GM19467 (cell line): Measurements from ENCODE around the gene FBXL20.
"Not testable (repeated sequence)": the region's sequence is repeated elsewhere in the genome, so short reads cannot be mapped to it uniquely, and the experiment has no call there.

ENCODE experiments used
- ATAC-seq: cut with Tn5 transposase; IDR thresholded peaks from one replicate; pipeline ENCODE4 v1.9.1; 2021; ENCODE audit warnings: mild to moderate bottlenecking, moderate library complexity; ENCODE audit not compliant: unreplicated experiment

Gene FBXL20

DNA sequence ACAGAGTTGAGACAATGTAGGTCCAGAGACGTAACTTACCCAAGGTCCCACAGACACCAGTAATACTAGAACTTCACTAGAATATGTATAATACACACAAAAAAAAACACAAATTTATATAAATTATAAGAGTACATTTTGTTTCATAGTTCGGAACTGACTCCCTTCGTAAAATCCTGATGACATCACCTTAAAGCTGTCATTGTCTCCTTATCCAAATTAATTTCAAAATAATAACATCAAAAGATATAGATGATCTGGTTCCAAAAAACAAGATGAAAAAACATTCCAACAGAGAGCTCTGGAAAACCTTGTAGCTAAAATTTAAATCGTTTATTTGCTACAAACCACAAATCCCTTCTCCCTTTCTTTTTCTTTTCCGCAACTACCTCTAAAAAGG is 10.0 kb downstream of the FBXL20 start:
- no peak for ATAC-seq

DNA sequence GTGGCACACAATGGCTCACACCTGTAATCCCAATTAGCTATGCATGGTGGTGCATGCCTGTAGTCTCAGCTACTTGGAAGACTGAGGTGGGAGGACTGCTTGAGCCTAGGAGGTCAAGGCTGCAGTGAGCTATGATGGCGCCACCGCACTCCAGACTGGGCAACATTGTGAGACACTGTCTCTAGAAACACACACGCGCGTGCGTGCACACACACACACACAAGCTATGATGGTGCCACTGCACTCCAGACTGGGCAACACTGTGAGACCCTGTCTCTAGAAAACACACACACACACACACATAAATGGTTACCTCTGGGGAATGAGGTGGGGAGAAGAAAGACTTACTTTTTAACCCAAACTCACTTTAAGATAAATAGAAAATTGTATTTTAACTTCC is 16.4 kb downstream of the FBXL20 start:
- ATAC-seq = no peak

DNA sequence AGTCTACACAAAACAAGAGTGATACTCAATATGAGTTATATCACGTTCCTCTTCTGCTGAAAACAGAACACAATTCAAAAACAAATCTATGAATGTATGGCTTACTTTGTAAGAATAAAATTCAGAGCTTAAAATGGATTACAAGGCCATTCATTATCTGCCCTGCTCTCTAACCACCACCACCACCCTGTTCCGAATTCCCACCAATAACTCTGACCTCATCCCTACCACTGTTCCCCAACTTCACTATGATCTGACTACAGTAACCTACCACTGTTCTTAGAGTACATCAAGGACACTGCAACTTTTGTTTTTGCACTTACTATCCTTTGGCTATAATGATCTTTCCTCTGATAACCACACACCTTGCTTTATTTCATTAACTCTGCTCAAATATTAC is 21.3 kb downstream of the FBXL20 start:
- no peak for ATAC-seq

DNA sequence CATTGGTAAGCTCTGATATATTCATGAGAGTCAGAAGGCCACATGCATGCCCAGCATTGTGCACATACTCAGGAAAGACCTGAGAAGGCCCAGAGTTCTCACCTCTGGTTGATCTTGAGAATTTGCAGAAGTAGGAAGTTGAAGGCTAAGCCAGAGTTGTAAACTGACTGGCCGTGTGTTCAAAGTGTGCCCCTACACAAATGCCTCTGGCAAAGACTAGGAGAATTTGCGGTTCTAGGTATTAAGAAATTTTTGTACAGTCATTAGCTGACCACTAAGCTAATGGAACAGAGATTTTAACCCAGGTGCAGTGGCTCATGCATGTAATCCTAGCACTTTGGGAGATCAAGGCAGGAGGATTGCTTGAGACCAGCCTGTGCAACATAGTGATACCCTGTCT is 25.0 kb downstream of the FBXL20 start:
- ATAC-seq = no peak

DNA sequence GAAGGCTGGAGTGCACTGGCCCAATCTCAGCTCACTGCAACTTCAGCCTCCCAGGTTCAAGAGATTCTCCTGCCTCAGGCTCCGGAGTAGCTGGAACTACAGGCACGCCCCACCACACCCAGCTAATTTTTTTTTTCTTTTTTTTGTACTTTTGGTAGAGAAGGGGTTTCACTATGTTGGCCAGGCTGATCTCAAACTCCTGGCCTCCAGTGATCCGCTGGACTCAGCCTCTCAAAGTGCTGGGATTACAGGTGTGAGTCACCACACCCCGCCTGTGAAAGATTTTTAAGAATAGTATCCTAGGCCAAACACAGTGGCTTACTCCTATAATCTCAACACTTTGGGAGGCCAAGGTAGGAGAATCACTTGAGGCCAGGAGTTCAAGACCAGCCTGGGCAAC is 33.6 kb downstream of the FBXL20 start:
- not testable (repeated sequence) for ATAC-seq

DNA sequence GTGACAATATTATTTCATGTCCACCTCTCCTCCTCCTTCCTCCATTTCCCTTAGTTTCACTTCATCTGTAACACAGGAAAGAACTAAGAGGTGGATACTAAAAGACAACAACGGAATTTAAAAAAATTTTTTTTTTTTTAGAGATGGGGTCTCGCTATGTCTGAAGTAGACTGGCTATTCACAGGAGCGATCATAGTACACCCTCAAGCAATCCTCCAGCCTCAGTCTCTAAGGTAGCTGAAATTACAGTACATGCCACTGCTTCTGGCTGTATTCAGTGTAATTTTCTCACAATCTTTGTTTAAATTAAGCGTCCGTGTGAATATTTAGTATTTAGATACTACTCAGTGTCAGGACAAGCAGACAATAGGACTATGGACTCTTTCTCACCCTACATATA is 35.6 kb downstream of the FBXL20 start:
- no peak for ATAC-seq

DNA sequence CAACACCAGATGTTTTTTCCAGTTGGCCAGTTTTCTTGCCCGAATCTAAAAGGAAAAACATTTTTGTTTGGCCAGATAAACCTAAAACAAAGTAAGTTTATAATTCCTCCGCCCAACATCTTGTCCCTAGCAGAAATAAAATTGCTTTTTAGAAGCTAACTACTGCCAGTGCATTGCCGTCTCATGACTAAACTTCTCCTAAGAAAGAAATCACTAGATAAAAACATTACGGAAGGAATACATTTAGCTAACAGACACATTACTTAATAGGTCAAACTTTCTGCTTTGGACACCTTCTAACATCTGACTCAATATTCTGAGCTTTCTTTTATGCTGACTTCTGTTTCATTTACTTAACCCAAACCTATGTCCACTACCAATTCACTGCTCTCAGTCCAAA is 36.2 kb downstream of the FBXL20 start:
- no peak for ATAC-seq

DNA sequence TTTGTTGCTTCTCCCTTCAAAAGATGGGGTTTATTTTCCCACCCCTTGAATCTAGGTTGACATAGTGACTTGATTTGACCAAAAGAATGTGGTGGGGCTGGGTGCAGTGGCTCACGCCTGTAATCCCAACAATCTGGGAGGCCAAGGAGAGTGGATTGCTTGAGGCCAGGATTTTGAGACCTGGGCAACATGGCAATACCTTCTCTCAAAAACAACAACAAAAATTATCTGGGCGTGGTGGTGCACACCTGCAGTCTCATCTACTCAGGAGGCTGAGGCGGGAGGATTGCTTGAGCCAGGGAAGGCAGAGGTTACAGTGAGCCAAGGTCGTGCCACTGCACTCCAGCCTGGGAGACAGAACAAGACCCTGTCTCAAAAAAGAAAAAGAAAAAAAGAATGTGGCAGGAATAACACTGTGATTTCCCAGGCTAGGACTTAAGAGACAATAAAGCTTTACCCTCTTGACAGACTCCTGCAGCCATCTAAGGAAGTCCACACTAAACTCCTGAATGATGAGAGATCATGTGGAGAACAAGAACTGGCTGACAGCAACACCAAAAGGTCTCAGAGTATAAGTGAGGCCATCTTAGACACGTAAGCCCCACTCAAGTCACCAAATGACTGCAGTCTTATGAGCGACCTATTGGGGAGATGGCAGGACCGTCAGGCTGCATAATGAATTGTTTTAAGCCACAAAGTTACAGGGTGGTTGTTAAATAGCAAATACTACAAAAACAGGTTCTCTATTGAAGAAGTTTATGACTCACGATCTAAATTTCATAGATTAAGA is 37.0 kb downstream of the FBXL20 start:
- no peak for ATAC-seq

DNA sequence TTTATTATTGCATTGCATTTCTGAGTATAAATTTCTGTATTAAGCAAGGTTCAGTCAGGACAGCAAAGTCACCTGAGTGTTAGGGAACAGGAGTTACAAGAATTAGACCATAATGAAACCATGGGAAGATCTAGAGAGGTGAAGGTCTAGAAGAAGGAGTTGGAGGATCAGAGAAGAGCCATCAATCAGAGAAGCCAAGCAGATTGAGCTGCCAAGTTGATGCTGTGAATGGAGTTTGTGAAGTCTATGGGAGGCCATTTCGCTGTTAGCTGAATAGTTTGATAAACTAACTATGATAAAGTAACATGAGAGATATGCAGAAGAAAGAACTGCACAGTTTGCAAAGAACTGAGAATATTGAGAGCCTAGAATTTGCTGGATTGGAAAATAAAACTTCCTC is 40.4 kb downstream of the FBXL20 start:
- no peak for ATAC-seq

DNA sequence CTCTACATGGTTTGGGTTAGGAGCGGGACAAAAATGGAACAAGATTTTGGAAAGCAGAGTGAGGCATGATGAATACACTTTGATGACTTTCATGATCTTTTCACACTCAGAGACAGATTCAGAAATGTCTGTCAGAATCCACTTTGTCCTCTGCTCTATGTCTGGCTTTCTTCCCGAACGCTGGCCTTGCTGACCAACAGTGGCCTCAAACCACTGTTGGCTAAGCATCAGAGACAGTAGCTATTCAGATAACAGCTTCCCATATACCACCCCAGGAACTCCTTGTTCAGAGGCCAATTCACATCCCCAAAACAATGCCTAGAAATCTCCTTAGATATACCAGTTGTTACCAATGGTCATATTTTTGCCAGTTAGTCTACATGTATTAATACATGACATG is 40.9 kb downstream of the FBXL20 start:
- no peak for ATAC-seq

DNA sequence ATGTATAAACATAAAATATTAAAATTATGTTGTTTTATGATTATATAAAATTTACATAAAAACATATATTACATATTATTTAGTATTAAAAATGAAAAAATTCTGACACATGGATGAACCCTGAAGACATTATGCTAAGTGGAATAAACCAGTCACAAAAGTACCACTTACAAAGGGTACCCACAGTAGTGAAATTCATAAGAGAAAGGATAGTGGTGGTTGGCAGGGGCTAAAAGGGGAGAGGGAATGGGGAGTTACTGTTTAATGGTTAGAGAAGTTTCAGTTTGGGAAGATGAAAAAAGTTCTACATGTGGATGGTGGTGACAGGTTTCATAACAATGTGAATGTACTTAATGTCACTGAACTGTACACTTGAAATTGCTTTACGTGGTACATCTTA is 41.4 kb downstream of the FBXL20 start:
- no peak for ATAC-seq

DNA sequence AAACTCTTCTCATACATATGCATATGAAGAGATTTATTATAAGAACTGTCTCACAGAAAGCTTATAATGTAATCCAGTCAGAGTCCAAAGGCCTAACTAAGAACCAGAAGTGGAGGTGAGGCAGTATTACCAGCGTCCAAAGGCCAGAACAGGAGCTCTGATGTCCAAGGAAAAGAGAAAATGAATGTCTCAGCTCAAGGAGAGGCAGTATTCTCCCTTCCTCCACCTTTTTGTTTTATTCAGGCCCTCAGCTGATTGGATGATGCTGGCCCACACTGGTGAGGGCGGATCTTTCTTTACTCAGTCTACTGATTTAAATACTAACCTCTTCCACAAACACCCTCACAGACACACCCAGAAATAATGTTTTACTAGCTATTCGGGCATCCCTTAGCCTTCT is 43.4 kb downstream of the FBXL20 start:
- ATAC-seq = no peak

DNA sequence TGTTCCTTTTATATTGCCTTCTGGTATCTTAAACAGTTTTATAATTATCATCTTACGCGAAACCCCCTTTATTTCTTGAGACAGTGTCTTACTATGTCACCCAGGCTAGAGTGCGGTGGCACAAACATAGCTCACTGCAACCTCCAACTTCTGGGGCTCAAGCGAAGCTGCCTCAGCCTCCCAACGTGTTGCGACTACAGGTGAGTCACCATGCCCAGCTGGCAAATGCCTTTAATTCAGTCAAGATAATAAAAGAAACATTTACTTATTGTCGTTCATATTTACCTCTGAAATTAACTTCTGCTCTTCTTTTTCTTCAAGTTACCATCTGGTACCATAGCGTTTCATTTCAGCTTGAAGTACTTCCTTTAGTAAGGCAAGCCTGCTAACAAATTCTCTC is 43.9 kb downstream of the FBXL20 start:
- no peak for ATAC-seq

DNA sequence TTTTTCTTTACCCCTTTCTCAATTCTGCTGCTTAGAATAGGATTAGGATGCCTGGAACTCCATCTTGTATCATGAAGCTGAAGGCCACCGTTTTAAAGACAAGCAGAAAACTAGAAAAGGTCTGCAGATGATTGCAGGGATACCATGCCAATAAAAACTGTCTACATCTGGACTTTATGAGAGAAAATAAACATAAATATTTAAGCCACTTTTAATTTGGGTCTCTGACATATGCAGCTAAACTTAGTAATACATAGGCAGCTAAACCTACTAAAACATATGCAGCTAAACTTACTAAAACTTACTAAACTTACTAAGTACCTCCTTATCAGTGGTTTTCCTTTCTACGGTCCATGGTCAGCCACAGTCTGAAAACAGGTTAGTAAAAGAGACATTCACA is 48.4 kb downstream of the FBXL20 start:
- ATAC-seq = no peak

DNA sequence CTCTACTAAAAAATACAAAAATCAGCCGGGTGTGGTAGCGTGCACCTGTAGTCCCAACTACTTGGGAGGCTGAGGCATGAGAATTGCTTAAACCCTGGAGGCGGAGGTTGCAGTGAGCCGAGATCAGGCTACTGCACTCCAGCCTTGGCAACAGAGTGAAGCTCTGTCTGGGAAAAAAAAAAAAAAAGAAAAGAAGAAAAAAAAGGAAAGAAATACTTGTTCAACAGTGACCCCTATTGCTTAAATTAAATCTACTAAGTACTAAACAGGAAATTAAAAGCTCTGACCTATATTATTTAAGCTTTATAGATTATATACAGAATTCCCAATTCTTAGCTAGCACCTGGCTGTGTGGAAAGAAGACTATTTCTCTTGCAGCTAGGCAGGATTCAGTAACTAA is 48.9 kb downstream of the FBXL20 start:
- no peak for ATAC-seq

DNA sequence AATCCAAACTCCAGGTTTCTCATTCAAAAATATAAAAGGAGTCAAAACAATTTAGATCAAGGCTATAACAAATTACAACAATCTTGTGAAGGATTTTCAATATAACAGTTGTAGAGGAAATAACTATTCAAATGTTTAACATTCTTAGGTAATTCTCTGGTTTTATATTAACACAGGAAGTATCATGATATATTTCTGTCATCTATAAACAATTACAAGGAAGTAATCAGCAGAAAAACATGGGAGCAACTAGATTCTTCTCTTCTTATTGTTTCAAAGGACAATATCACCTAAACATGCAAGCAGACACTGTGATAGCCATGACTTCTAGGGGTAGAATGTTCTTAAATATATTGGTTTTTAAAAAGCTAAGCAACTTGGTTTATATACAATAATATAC is 49.9 kb downstream of the FBXL20 start:
- ATAC-seq = no peak

DNA sequence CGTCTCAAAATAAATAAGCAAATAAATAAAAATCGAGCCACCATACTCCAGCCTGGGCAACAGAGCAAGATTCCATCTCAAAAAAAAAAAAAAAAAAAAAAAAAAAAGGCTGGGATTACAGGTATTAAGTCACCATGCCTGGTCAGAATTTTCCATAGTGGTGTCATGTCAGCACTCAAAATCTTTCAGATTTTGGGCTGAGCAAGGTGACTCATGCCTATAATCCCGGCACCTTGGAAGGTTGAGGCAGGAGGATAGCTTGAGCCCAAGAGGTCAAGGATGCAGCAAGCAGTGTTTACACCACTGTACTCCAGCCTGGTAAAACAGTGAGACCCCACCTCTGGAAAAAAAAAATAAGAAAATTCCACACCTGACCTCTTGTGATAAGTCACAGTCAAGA is 52.2 kb downstream of the FBXL20 start:
- no peak for ATAC-seq

DNA sequence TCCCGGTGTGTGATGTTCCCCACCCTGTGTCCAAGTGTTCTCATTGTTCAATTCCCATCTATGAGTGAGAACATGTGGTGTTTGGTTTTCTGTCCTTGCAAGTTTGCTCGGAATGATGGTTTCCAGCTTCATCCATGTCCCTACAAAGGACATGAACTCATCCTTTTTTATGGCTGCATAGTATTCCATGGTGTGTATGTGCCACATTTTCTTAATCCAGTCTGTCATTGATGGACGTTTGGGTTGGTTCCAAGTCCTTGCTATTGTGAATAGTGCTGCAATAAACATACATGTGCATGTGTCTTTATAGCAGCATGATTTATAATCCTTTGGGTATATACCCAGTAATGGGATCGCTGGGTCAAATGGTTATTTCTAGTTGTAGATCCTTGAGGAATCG is 54.6 kb downstream of the FBXL20 start:
- not testable (repeated sequence) for ATAC-seq

DNA sequence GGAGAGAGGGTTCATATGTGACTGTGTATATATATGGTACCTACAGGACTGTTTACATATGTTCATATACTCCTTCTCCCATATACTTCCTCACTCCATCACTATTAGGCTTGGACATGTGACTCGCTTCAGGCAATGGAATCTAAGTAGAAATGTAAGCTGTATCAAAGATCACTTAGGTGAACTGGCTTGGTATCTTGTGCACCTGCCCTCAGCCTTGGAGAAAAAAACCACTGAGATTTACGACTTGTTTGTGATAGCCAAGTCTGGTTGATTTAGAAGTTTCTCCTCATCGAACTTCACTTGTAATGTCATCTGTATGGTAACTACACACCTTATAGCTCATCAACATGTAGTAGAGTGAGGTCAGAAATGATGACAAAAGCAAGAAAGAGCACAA is 59.9 kb downstream of the FBXL20 start:
- no peak for ATAC-seq

DNA sequence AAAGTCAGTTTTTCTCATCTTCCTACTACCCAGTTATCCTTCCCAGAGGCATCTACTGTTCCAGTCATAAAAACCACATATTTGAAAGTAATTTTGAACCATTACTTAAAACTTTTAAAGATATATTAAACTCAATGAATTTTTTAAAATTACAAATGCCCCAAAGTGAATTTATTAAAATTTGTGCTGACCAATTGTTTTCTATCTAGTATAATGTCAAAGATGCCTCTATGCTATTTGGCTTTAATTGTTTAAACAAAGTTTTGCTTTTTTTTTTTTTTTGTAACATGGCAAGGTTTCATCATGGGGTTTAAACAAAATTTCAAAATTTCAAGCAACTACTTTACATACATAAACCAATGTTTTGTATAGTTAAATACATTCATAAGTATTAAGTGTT is 60.7 kb downstream of the FBXL20 start:
- ATAC-seq = no peak

DNA sequence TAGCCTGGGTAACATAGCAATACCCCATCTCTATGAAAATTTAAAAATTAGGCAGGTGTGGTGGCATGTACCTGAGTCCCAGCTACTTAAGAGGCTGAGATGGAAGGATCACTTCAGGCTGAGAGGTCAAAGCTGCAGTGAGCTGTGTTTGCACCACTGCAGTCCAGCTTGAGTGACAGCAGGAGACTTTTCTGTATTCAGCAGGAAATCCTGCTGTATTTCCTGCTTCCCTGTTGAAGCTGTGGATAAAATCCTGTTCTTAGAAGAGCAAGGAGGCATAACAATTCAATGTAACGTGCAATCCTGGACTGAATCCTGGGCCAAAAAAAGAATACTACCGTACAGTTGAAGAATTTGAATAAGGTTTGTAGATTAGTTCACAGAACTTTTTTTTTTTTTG is 62.2 kb downstream of the FBXL20 start:
- ATAC-seq = no peak

DNA sequence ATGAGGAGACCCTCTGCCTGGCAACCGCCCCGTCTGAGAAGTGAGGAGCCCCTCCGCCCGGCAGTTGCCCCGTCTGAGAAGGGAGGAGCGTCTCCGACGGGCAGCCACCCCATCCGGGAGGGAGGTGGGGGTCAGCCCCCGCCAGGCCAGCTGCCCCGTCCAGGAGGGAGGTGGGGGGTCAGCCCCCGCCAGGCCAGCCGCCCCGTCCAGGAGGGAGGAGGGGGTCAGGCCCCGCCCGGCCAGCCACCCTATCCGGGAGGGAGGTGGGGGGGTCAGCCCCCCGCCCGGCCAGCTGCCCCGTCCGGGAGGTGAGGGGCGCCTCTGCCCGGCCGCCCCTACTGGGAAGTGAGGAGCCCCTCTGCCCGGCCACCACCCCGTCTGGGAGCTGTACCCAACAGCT is 63.8 kb downstream of the FBXL20 start:
- ATAC-seq = not testable (repeated sequence)

DNA sequence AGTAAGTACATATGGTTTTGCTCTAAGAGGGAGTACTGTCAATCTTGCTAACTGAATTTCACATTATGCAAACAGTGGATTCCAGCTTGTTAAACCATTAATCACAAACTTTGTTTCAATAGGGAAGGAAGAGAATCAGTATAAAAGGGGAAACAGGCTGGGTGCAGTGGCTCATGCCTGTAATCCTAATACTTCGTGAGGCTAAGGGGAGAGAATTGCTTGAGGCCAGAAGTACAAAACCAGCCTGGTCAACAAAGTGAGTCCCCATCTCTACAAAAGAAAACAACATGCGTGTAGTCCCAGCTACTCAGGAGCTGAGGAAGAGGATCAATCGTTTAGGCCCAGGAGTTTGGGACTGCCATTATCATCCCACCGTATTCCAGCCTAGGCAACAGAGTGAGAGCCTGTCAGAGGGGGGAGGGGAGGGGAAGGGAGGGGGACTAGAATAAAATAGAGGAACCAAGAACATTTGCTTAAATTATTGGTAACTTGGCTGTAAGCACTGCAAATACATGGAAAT is 65.7 kb downstream of the FBXL20 start:
- no peak for ATAC-seq
